GM18520 (cell line): ENCODE results near the gene NXPH1.

Source experiments
- ATAC-seq: cut with Tn5 transposase; IDR thresholded peaks from one replicate; pipeline ENCODE4 v1.9.1; 2021; ENCODE audit not compliant: unreplicated experiment

The NXPH1 gene

DNA sequence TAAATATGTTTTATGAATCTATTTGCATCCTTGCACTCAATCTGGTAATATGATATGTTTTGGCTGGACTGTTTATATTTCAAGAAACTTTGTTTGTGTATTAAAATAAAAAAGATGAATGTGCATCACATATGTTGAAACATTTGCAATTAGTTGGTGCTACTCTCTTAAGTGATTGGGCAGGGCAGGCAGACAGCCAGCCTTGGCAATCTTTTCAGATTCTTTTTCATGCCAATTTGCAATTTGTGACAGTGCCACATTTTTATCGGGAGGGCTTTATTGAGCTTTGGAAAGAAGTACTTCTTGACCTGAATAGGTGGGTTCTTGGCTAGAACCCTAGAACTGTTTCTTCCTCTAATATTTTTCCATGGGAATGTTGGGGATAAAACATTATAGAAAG lies 152.2 kb downstream of the NXPH1 start:
- no peak for ATAC-seq

DNA sequence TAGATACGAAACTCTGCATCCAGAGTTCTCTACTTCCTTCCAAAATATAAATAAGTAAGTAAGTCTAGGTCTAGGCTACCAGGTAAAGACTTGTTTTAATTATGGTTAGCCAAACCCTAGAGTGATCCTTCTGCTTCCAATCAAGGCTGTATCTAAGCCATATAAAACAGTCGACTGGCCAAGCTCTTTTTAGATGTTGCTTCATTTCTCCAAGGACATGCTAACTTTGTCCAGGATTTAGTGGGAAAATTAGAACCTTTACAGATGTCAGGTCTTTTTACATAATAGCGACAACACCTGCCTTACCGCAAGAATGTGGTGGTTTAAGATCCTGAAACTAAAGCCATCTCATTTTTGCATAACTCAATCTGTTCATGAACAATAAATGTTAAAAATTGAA lies 156.8 kb downstream of the NXPH1 start:
- ATAC-seq, result no peak

DNA sequence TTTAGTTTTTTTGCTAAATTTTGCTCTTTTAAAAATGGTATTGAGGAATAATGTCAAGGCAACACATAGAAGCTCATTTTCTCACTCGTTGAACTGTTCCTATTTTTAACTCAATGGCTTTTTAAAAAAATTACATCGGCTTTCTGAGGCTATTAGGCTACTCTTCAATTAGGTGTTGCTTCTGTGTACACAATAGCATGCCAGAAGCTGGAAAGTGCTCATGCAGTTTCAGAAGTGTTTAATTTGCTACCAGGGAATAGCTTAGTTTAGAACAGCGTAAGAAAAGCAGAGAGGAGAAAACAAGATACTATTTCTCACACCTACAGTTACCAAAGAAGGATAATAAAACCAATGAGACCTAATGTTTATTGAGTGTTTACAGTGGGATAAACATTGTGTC lies 157.4 kb downstream of the NXPH1 start:
- no peak for ATAC-seq

DNA sequence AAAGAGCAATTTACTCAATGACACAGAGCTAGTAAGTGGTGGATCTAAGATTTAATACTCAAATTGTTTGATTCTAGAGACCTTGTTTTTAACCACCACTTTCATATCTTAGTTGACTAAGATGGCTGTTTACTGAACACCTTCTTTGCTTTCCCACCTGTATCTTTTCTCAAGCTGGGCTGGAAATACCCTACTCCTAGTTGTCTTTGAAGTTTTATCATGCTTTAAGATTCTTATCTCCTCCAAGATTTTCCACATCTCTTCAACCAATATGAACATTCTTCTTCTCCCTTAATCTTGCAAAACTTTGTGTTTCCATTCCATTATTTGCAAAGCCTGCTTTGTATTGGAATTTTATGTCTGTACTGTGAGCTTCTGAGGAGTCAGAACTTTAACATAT lies 157.9 kb downstream of the NXPH1 start:
- ATAC-seq, result no peak

DNA sequence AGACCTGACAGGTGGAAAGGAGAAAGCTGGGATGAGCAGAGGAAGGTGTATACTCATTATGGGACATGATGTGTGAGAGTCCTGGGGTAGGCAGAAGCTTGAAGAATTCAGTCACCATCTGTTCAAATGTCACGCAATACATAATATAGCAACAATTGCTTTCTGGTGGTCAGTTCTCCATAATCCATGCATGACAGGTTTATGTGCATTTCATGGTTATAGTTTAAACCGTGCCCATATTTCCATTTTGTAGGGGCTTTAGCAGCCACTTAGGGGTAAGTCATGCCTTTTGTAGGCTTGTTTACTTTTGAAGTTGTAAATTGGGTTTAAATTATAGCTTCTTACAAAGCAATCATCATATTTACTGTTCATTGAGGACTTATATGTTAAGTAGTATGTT lies 158.8 kb downstream of the NXPH1 start:
- ATAC-seq, result no peak

DNA sequence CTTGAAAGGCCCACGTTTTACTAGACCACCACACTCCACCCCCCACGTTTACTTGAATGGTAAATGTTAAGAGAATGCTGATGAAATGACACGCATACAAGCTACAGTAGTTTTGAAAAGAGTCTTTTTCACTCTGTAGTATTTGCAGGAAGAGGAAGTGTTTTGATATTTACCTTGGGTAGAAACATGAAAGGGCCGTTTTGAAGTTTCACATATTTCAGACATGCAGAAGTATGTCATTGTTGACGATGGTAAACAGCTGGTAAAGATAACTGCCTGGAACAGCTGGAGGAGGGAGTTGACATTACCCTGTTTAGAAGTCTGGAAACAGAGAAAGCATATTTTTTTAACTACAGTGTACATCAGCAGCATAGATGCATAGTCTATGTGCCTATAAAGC lies 160.7 kb downstream of the NXPH1 start:
- ATAC-seq, result no peak

DNA sequence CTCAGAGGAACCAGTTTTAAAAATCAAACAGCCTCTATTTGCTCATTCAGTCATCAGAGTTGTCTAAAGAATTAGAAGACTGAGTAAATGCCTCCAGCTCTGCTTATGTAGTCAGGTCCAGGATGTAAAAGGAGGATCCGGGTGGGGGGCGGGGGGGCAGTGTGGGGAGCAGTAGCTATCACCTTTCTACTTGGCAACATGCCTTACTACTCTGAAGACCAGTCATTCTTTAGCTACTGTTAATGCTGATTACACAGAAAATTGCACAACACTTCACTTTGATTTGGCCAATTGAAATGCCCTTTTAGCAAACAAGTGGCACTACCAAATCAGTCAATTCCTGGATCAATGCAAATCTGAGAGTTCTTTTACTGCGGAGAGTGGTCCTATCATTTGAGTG lies 164.2 kb downstream of the NXPH1 start:
- ATAC-seq, result no peak

DNA sequence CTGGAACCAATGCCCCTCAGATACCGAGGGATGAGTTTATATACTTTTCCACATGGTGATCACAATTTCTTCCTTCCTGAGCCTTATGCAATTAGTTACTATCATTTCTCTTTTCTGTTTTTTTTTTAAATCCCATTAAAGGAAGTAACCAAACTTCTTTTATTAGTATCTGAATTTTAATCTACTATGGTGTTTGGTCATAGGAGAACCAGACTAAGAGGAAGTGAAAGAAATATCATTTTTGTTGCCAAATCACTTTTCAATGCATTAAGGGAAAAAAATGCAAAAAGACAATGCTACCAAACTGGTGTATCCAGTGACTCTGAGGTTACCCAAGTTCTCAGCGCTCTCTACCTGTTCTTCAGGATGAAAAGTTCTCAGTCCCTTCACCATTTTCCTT lies 167.7 kb downstream of the NXPH1 start:
- ATAC-seq, result no peak

DNA sequence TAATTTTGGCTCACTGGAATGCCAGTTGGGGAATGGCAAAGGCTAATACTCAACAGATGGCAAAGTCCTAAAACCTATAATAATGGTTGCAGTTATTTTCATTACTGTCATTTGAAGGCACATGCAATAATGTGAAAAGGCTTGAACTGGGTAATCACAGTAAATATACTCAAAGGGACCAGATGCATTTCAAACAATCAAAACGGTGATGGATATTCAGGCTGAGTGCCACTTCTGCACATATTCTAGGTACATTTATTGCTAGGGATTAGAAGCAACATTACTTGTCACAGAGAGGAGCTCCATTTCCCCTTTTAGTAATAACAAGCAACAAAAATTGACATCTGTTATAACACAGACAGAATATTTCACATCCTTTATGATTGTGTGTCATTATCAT lies 171.8 kb downstream of the NXPH1 start:
- ATAC-seq, result no peak

DNA sequence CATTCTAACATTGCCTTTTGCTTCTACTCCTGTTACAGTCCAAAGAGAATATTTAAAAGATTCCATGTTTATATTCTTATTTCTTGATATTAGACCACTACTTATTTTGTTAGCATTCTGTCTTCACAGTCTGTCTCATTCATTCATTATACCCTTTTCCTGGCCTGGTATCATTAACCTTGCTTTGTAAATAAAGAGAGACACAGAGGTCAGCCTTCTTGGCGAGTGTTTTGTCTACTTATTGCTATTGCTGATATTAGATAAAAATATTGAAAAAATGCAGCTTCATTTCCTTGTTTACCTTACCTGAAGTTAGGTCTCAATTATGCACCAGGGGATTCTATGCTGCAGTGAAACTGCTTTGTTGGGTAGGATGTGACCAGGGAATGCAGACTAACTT lies 179.2 kb downstream of the NXPH1 start:
- ATAC-seq, result no peak

DNA sequence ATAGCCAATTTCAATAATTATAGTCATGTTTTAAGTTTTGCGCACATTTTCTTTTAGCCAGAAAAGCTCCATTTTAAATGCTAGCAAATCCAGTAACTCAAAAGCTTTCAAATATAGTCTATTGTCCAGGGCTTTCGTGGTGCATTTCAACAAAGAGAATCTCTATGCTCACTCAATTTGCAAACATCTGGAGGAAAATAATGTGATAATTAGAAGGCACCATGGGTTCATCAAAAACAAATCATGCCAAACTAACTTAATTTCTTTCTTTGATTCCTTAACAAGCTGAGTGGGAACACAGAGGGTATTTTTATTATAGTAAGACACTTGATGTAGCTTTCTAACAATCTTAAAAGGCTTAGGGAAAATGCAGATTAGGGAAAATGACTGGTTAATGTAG lies 179.8 kb downstream of the NXPH1 start:
- no peak for ATAC-seq

DNA sequence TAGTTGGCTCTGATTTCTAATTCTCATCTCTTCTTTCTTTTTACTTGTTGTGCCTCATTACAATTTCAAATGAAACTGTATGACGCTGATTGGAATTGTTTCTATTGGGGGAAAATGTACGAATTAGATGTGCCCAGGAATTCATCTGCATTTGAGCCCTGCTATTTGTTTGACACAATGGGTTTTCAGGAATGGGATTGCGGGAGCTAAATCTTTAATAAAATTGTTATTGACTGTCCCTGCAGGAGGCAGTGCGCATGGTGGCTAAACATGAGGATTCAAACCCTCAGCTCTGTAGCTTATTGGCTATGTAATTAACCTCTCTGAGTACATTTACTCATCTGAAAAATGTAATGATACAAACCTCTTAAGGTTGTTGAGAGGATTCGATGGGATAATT lies 181.6 kb downstream of the NXPH1 start:
- ATAC-seq, result no peak

DNA sequence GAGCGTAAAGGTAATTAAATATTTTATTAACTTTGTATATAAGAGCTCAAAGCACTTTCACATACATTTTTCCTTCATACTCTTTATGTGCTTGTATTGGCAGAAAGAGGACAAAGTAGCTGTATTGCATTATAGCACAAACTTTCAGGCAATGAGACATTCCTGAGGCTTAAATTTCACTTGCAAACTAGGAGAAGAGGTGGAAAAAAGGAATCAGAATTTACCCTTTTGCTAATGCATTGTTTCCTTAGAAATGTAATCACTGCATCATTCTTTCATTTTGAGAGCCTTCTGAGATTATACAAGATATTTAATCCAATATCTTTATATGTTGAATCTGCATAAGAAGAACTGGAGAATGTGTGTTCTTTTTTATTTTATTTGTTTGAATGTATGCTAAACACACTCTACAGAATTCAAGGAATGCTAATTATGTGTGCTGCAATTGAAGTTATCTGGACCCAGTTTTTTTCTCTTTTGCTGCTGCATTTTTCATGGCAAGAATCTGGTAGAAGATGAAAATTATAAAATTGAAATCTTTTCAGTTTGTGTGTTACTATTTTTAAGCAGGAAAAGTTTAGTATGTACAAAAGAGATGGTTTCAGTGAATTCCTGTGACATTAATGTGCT lies 185.1 kb downstream of the NXPH1 start:
- no peak for ATAC-seq

DNA sequence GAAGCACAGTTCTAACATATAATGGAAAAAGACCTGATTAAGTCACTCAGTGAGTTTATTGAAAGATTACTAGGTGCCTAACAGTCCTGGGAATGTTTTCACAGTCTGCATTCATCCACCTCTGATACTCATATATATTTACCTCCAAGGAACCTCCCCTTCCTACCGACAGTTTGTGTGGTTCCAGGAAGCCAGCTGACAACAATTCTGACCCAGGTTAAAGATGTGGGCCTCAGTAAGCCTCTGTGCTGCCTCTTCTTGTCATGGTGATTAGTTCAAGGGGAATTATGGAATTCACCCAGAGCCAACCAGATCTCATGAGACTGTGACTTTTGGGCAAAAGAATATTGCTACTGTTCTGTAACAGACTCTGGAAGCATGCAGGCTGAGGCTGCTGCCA lies 186.8 kb downstream of the NXPH1 start:
- no peak for ATAC-seq

DNA sequence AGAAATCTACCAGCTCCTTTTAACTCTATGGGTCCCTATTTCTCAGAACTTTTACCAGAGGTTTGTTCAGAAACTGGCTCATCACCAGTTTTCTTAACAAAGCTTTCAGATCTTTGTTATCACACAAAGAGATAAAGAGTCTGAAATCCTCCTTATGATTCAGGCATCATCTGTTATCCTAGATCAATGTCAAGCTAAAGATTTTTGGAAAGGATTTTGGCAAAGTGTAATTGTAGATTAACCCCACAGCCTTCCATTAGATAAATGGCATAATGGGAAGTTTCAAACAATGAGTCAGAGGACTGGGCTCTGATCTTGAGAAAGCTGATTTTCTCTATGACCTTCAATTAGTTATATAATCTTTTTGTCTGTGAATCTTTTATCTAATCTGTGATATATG lies 192.2 kb downstream of the NXPH1 start:
- no peak for ATAC-seq

DNA sequence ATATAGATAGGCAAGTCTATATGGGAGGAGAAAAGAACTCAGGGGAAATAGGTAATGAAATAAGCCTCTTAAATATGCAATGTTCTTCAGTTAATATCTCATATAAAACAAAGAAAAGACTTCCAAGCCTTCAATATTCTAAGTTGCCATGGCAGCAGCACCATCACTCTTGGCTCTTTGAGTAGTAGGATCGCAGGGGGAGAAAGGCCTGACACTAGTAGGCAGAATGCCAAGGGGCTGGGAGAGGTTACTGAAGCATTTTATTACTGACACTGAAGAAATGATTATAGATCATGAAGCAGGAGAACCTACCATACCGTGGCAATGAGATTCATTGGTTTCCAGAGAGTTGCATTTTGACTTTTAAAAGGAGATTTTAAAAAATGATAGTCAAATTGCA lies 193.9 kb downstream of the NXPH1 start:
- ATAC-seq, result no peak

DNA sequence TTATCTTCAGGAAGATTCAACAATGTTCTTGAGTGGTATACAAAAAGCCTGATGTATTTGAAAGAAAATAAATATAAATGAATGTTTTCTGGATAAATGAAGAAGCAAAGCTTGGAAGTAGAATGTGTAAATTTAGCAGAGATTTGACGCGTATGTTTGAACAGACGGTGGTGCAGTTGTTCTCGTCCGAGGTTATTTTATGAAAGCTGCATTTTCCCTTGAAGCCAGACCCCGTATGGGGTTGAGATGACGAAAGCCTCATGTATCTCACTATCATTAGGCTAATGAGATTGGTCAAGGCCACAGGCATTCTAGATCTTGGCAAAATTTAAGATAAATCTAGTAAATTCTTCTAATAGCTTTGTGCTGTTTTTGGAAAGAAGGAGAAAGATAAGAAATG lies 195.2 kb downstream of the NXPH1 start:
- no peak for ATAC-seq

DNA sequence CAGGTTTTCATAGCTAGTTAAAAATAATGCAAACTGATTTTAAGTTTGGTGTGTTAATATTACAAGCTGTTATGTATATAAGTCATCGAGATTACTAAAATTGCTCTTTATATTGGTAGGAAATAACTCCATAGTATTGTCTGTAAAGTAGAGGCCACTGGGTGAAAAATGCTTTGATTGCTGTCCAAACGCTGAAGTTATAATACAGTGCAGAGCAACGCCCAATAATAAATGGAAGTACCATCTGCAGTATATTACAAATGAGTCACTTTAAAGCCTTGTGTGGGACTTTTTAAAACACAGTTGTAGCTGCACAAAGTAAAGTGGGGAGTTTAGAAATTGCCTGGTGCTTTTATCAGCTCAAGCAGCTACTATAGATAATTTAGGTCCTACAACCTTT lies 196.1 kb downstream of the NXPH1 start:
- ATAC-seq, result no peak

DNA sequence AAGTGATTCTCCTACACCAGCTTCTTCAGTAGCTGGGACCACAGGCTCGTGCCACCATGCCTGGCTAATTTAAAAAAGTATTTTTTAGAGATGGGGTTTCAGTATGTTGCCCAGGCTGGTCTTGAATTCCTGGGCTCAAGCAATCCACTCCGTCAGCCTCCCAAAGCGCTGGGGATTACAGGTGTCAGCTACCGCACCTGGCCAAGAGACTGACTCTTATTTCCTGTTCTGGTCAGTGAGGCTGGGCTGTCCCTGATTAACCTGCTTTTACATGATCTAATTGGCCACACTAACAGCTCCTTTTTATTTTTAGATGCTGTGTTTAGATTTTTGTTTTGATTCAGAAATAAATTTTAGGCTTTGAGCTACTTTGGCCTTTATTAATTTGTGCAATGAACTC lies 203.9 kb downstream of the NXPH1 start:
- ATAC-seq, result no peak

DNA sequence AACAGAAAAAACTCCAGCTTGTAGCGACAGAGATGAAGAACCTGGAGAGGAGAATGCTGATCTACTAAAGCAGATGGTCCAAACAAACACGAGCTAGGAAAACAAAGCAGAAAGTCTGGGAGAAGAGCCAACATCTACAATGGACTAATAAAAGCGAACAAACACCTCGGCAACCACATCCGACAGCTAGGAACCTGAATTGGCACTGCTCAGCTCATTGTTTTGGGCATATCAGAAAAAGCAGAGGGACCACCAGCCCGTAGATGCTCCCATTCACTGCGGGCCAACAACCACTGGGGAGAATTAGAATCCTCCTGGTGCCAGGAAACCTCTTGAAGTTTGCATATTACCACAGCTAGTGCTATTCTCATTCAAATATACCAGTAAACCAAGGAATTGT lies 204.7 kb downstream of the NXPH1 start:
- no peak for ATAC-seq

DNA sequence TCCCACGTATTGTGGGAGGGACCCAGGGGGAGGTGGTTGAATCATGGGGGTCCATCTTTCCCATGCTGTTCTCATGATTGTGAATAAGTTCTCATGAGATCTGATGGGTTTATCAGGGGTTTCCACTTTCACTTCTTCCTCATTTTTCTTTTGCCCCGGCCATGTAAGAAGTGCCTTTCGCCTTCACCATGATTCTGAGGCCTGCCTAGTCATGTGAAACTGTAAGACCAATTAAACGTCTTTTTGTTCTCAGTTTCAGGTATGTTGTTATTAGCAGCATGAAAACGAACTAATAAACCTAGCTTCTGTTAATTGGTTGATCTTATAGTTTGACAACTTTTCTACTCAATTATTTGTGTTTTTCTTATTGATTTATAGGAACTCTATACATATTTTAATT lies 206.3 kb downstream of the NXPH1 start:
- ATAC-seq, result no peak

DNA sequence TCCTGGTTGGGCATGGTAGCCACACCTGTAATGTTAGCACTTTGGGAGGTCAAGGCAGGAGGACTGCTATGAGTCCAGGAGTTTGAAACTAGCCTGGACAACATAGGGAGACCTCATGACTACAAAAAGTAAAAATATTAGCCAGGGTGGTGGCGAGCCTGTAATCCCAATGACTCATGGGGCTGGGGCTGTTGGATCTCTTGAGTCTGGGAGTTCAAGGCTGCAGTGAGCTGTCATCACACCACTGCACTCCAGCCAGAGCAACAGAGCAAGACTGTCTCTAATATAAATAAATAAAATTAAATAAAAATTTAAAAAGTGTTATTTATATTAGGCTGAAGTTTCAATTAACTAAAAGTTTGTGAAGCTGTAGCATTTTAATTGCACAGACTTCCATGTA lies 207.3 kb downstream of the NXPH1 start:
- ATAC-seq, result no peak

DNA sequence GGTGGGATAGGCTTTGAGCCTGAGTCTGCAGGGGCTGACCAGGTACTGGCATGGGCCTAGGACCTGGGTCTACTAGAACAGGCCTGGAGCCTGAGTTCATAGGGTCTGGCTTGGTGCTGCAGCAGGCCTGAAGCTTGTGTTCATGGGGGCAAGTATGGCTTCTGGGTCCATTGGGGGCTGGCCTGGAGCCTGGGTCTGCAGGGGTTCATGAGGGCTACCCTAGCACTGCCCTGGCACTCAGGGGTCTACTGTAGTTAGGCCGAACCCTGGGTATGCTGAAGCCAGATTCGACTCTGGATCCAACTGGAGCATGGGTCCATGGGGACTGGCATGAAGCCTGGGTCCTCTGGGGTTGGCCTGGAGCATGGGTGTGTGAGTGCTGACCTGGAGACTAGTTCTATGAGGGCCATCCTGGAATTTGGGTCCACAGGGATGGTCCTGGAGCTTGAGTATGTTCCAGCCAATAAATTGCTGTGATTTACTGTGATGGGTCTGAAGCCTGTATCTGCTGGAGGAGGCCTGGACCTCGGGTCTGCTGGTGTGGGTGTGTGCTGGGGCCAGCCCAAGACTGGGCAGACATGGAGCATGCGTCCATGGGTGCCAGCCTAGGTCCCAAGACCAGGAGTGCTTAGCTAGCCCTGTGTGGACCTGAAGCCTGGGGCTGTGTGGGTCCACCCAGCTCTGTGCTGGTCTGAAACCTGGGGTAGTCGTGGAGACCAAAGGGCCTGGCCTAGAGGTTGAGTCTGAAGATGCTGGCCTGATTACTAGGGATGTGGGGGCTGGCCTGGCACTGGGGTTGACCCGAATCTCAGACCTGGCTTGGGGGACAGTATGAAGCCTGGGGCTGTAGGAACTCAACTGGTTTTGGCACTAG lies 235.5 kb downstream of the NXPH1 start:
- no peak for ATAC-seq
